ENCODE results near the gene ATP5MG.

The ATP5MG gene

GRCh38 chr11:118442908-118443589, 41.6 kb downstream of the ATP5MG start:
- DNase-seq (ENCODE audit: low spot score) = no peak

GRCh38 chr11:118443590-118444218, 42.3 kb downstream of the ATP5MG start:
- peak; percentile 78 for DNase-seq (ENCODE audit: low spot score)

- DNase-seq (ENCODE audit: low spot score) = no peak
Measured at GRCh38 chr11:118447423-118447822, 46.0 kb downstream of the ATP5MG start.

- peak; percentile 88 for DNase-seq (ENCODE audit: low spot score)
Measured at GRCh38 chr11:118448294-118448693, 46.9 kb downstream of the ATP5MG start.

GRCh38 chr11:118449316-118449918, 48.0 kb downstream of the ATP5MG start:
- no peak for DNase-seq (ENCODE audit: low spot score)

- no peak for DNase-seq (ENCODE audit: low spot score)
Measured at GRCh38 chr11:118450451-118450850, 49.0 kb downstream of the ATP5MG start.

All from activated CD4-positive, alpha-beta T cell treated with anti-CD3 and anti-CD28 coated beads, Interleukin-2, Interleukin-4, amounts not matched to agents 100 ng/mL and 50 ng/mL, durations not matched to agents 16 hours and 8 hours (primary cell).